HepG2 (cell line): Measurements from ENCODE around the gene MLN. TPM values are rescaled to one million over a fixed set of nuclear protein-coding genes. Genes with fewer than 3 reads are reported as not detected.

ENCODE experiments used
- ATAC-seq: fragments of 200-7000 bp; cut with Tn5 transposase; 3 replicates; pipeline ENCODE4 v1.9.1; 2020; ENCODE audit warnings: mild to moderate bottlenecking, moderate library complexity
- BruUV-seq: library from RNA; stranded (reverse); fragments of 400-500 nt; replicated peaks from 2 replicates; lab custom pipeline; 2021; lab: Mats Ljungman, UMichigan
- CTCF ChIA-PET: fragments of 300-600 bp; formaldehyde crosslinking; extraction: SDS; loops from one replicate; lab custom pipeline; 2021; ENCODE audit warnings: low total read pairs, inconsistent platforms, low intra/inter-chr PET ratio; lab: Yijun Ruan, JAX
- POLR2A ChIA-PET: fragments of 350-600 bp; sonication (Branson Sonifier 250); formaldehyde crosslinking; loops from one replicate; lab custom pipeline; 2020; ENCODE audit warnings: antibody characterized with exemption, inconsistent platforms; lab: Yijun Ruan, JAX
- DNase-seq: peaks from one replicate; pipeline ENCODE4 v3.0.0-alpha.2; 2015; ENCODE audit warnings: low spot score
- FAIRE-seq: peaks from 3 replicates; lab custom pipeline; 2011; peaks lifted over from hg19 to GRCh38; lab: Jason Lieb, UNC
- H2AFZ ChIP-seq: one replicate; pipeline ENCODE4 v1.6.1; 2011; ENCODE audit warnings: low read length, inconsistent platforms
- H3K27ac ChIP-seq: fragments of 300-600 bp; 3 replicates; pipeline ENCODE4 v1.8.0; 2011; ENCODE audit warnings: mixed run types, mild to moderate bottlenecking, mixed read lengths, low read length, inconsistent platforms; ENCODE audit not compliant: insufficient read depth; ENCODE audit errors: extremely low read length
- H3K27me3 ChIP-seq, 2 experiments: fragments of 200-600 bp in 1 of 2; 2 replicates in 1 of 2; 3 replicates in 1 of 2; pipeline versions ENCODE4 v1.6.0 to v1.8.0; 2011; ENCODE audit warnings: low read length in 2 of 2, mild to moderate bottlenecking in 2 of 2, moderate library complexity in 2 of 2, inconsistent platforms in 1 of 2; ENCODE audit not compliant: insufficient read depth in 2 of 2, control insufficient read depth in 1 of 2
- H3K36me3 ChIP-seq, 2 experiments: fragments of 200-600 bp in 1 of 2; replicated peaks in 1 of 2; 2 replicates in 1 of 2; 3 replicates in 1 of 2; pipeline versions ENCODE4 v1.5.1 to v1.8.0; 2011; ENCODE audit warnings: low read length in 2 of 2, inconsistent platforms in 1 of 2; ENCODE audit not compliant: insufficient read depth in 2 of 2, control insufficient read depth in 1 of 2
- H3K4me1 ChIP-seq: 2 replicates; pipeline ENCODE4 v1.5.1; 2012; ENCODE audit warnings: low read length, inconsistent platforms; ENCODE audit not compliant: insufficient read depth
- H3K4me2 ChIP-seq: 2 replicates; pipeline ENCODE4 v1.6.0; 2011; ENCODE audit warnings: low read depth, low read length, inconsistent platforms
- H3K4me3 ChIP-seq, 3 experiments: fragments of 200-600 bp in 1 of 3; sonication (generic), shearing (Covaris generic) in 1 of 3; replicated peaks in 1 of 3; 2 replicates each; pipeline ENCODE4 v1.5.1; 2011 to 2016; ENCODE audit warnings: low read length in 3 of 3, inconsistent platforms in 2 of 3, low read depth in 2 of 3, mild to moderate bottlenecking in 2 of 3, control low read depth in 1 of 3, mixed read lengths in 1 of 3; ENCODE audit not compliant: insufficient read depth in 1 of 3
- H3K79me2 ChIP-seq: one replicate; pipeline ENCODE4 v1.6.1; 2011; ENCODE audit warnings: low read length, inconsistent platforms; ENCODE audit not compliant: insufficient read depth
- H3K9ac ChIP-seq: 2 replicates; pipeline ENCODE4 v1.6.0; 2011; ENCODE audit warnings: mild to moderate bottlenecking, low read depth, low read length, inconsistent platforms; ENCODE audit not compliant: insufficient read depth
- H3K9me3 ChIP-seq: 2 replicates; pipeline ENCODE4 v1.5.1; 2012; ENCODE audit warnings: mild to moderate bottlenecking, low read length
- H4K20me1 ChIP-seq: 2 replicates; pipeline ENCODE4 v1.6.0; 2011; ENCODE audit warnings: inconsistent platforms, mild to moderate bottlenecking, low read length, moderate library complexity; ENCODE audit not compliant: insufficient read depth
- BRF2 ChIP-seq: sonication (generic); formaldehyde crosslinking; IDR thresholded peaks from 2 replicates; pipeline ENCODE4 v1.8.1; 2022; ENCODE audit warnings: mild to moderate bottlenecking, missing genetic modification reagents
- CREB1 ChIP-seq, 2 experiments: fragments of 450-650 bp in 1 of 2; IDR thresholded peaks; 2 replicates each; pipeline ENCODE4 v1.6.1; 2016 to 2017; ENCODE audit warnings: control low read depth in 1 of 2, mild to moderate bottlenecking in 1 of 2, missing compliant biosample characterization in 1 of 2, missing genetic modification characterization in 1 of 2
- FOXK2 ChIP-seq: fragments of 450-650 bp; IDR thresholded peaks from 2 replicates; pipeline ENCODE4 v1.6.1; 2016
- GTF3A ChIP-seq: sonication (generic); formaldehyde crosslinking; conservative IDR thresholded peaks from 2 replicates; pipeline ENCODE4 v1.4.0; 2020; ENCODE audit warnings: mild to moderate bottlenecking, missing genetic modification reagents
- IRX3 ChIP-seq: sonication (generic); formaldehyde crosslinking; IDR thresholded peaks from 2 replicates; pipeline ENCODE4 v1.8.1; 2023; ENCODE audit warnings: mild to moderate bottlenecking, low read depth, missing genetic modification reagents, borderline replicate concordance
- MBNL3 ChIP-seq: fragments of 250-450 bp; sonication (Bioruptor Pico); conservative IDR thresholded peaks from 2 replicates; pipeline ENCODE4 v1.8.0; 2022; ENCODE audit warnings: mild to moderate bottlenecking, inconsistent platforms
- MIER2 ChIP-seq: IDR thresholded peaks from 2 replicates; pipeline ENCODE4 v1.6.1; 2016; ENCODE audit warnings: missing biosample characterization, missing genetic modification reagents
- MXI1 ChIP-seq: IDR thresholded peaks from 3 replicates; pipeline ENCODE4 v1.6.1; 2012; ENCODE audit warnings: low read depth, low read length, inconsistent platforms, borderline replicate concordance
- PLRG1 ChIP-seq: fragments of 450-650 bp; conservative IDR thresholded peaks from 2 replicates; pipeline ENCODE4 v1.6.1; 2016
- PTBP1 ChIP-seq: fragments of 200-400 bp; formaldehyde crosslinking; IDR thresholded peaks from 2 replicates; pipeline ENCODE4 v1.6.1; 2018; ENCODE audit warnings: low read length, low read depth; ENCODE audit not compliant: poor library complexity, severe bottlenecking
- RFXAP ChIP-seq: sonication (generic); formaldehyde crosslinking; IDR thresholded peaks from 2 replicates; pipeline ENCODE4 v1.4.0; 2020; ENCODE audit warnings: missing genetic modification reagents, borderline replicate concordance
- ZC3H4 ChIP-seq: sonication (generic); formaldehyde crosslinking; IDR thresholded peaks from 2 replicates; pipeline ENCODE4 v1.4.0; 2020; ENCODE audit warnings: missing genetic modification reagents, borderline replicate concordance
- ZNF207 ChIP-seq: fragments of 450-650 bp; IDR thresholded peaks from 2 replicates; pipeline ENCODE4 v1.6.1; 2016; ENCODE audit warnings: antibody characterized with exemption, borderline replicate concordance
- ZNF317 ChIP-seq: sonication (generic); formaldehyde crosslinking; IDR thresholded peaks from 2 replicates; pipeline ENCODE4 v1.5.0; 2020; ENCODE audit warnings: mild to moderate bottlenecking, missing genetic modification reagents
- ZNF337 ChIP-seq: sonication (generic); formaldehyde crosslinking; IDR thresholded peaks from 2 replicates; pipeline ENCODE4 v1.5.1; 2020; ENCODE audit warnings: missing genetic modification reagents, low read depth, mild to moderate bottlenecking, borderline replicate concordance
- ZNF530 ChIP-seq: sonication (generic); formaldehyde crosslinking; IDR thresholded peaks from 2 replicates; pipeline ENCODE4 v1.5.0; 2020; ENCODE audit warnings: low read depth, mild to moderate bottlenecking, missing genetic modification reagents
- ZNF550 ChIP-seq: sonication (generic); formaldehyde crosslinking; IDR thresholded peaks from 2 replicates; pipeline ENCODE4 v1.4.0; 2020; ENCODE audit warnings: mild to moderate bottlenecking, missing genetic modification reagents, borderline replicate concordance
- ZNF597 ChIP-seq: sonication (generic); formaldehyde crosslinking; IDR thresholded peaks from 2 replicates; pipeline ENCODE4 v1.5.0; 2020; ENCODE audit warnings: missing genetic modification reagents
- ZNF614 ChIP-seq: IDR thresholded peaks from 2 replicates; pipeline ENCODE4 v1.6.1; 2018; ENCODE audit warnings: missing biosample characterization, missing genetic modification reagents, inconsistent platforms, borderline replicate concordance
- WGBS: methylation state at CpG from one replicate; pipeline ENCODE4 v1.1.6; 2017; ENCODE audit warnings: low lambda C conversion rate; 5-methylcytosine and 5-hydroxymethylcytosine counted together
- in situ Hi-C: cut with HindIII; loops from 2 replicates; pipeline ENCODE4 v1.10.0; 2017; ENCODE audit warnings: low pct_unique_long_range_greater_than_20kb; ENCODE audit not compliant: extremely low pct_ligation_motif_present
- intact Hi-C: fragments of 100-400 bp; cut with micrococcal nuclease; formaldehyde crosslinking; loops from one replicate; pipeline ENCODE4 v1.10.0; 2022; ENCODE audit not compliant: unreplicated experiment
- polyA plus RNA-seq, 8 experiments: library from polyadenylated mRNA; depleted of rRNA in 3 of 8; stranded (reverse) in 7 of 8; unstranded in 1 of 8; fragments of >200 nt; fragmentation: Illumina TruSeq in 4 of 8; extraction: Trizol in 4 of 8; gene quantifications; 2 replicates each; pipeline versions ENCODE4 v1.2.1 to v1.2.3, GENCODE V29; 2011 to 2016; ENCODE audit warnings: low read depth in 4 of 8, missing spikeins in 1 of 8, mixed read lengths in 1 of 8; ENCODE audit not compliant: insufficient read depth in 1 of 8
- total RNA-seq, 5 experiments: library from RNA; depleted of rRNA; stranded (reverse); fragments of >200 nt; fragmentation: Illumina TruSeq; extraction: Trizol; gene quantifications; 2 replicates each; pipeline ENCODE4 v1.2.3, GENCODE V29; 2016; ENCODE audit warnings: low read depth in 1 of 5

The MLN gene
- total and polyA plus RNA-seq, 2 of the 13 experiments (the other 11 are each of a cell fraction or from before 2014, with no cell fraction given) = not detected

GRCh38 chr6:33817489-33817888 is 13.7 kb upstream of the MLN start:
- Histone ChIP-seq H3K79me2 (no peaks in the 10 kb centered on the region), H3K4me1 (peaks cover 9% of the 10 kb centered on the region), H3K9me3 (no peaks in the 10 kb centered on the region), H2AFZ (no peak overlapping the region), H4K20me1 (peaks cover 6% of the 10 kb centered on the region; the same call in 1 of the 2 replicates), H3K27ac (no peak overlapping the region), H3K4me3 (no peak overlapping the region), H3K27me3 (peaks cover 8 to 44% of the 10 kb centered on the region in 2 experiments; a peak in 4 of 5 replicates)
- intact Hi-C loops = no loop called here
- ATAC-seq (no peak), FAIRE-seq (no peak), DNase-seq (no peak)
- ChIA-PET CTCF (no interaction called here), POLR2A (interaction anchor here (1.7 kb wide), 1 partner anchor 22 kb away, joined by 4 read pairs; no protein-coding TSS in a partner anchor)
- in situ Hi-C loops = no loop called here
- no TSS peak for BruUV-seq
- WGBS = 14% methylated on average over 5 of the region's 5 CpGs
- TF ChIP-seq PLRG1 (no peak), CREB1 (IDR thresholded peaks at IDR 0.05) (no peak), CREB1 (CRISPR knock-in tag; IDR thresholded peaks at IDR 0.05) (no peak), IRX3 (CRISPR knock-in tag) (no peak), ZNF550 (CRISPR knock-in tag) (no peak), MXI1 (no peak), MIER2 (CRISPR knock-in tag) (no peak), GTF3A (CRISPR knock-in tag) (no peak), ZNF207 (no peak), ZNF614 (CRISPR knock-in tag) (no peak)
- TF ChIP-seq, all 625 proteins: peak for 0
- Histone ChIP-seq H3K36me3 (no peaks in the 10 kb centered on the region), H3K9ac (no peak overlapping the region), H3K4me2 (no peak overlapping the region)

GRCh38 chr6:33816911-33817310 is 13.1 kb upstream of the MLN start:
- no TSS peak for BruUV-seq
- H3K9ac ChIP-seq = no peak overlapping the region
- no peak for ATAC-seq
- H3K4me2 ChIP-seq = no peak overlapping the region
- peaks cover 8 to 42% of the 10 kb centered on the region in 2 experiments; a peak in 4 of 5 replicates for H3K27me3 ChIP-seq
- intact Hi-C loops (no loop called here), in situ Hi-C loops (no loop called here)
- H3K79me2 ChIP-seq = no peaks in the 10 kb centered on the region
- peaks cover 9% of the 10 kb centered on the region for H3K4me1 ChIP-seq
- ChIA-PET CTCF (no interaction called here), POLR2A (no interaction called here)
- H3K36me3 ChIP-seq = no peaks in the 10 kb centered on the region
- no peak for DNase-seq
- H3K4me3 ChIP-seq = no peak overlapping the region
- 23% methylated on average over 8 of the region's 8 CpGs for WGBS
- no peaks in the 10 kb centered on the region for H3K9me3 ChIP-seq
- H2AFZ ChIP-seq = no peak overlapping the region
- H3K27ac ChIP-seq = no peak overlapping the region
- peaks cover 6% of the 10 kb centered on the region; the same call in 1 of the 2 replicates for H4K20me1 ChIP-seq
- no peak for FAIRE-seq
- no peak for TF ChIP-seq PTBP1
- no peak for TF ChIP-seq FOXK2
- no peak for TF ChIP-seq MBNL3 (CRISPR knock-in tag)
- TF ChIP-seq ZNF597 (CRISPR knock-in tag) = no peak
- no peak for TF ChIP-seq BRF2 (CRISPR knock-in tag)
- TF ChIP-seq ZC3H4 (CRISPR knock-in tag) = no peak
- no peak for TF ChIP-seq ZNF317 (CRISPR knock-in tag)
- TF ChIP-seq ZNF530 = no peak
- TF ChIP-seq ZNF337 = no peak
- no peak for TF ChIP-seq RFXAP (CRISPR knock-in tag)
